Activated CD4-positive, CD25-positive, alpha-beta regulatory T cell treated with anti-CD3 and anti-CD28 coated beads, Interleukin-2, amount 50 U/mL, for 72 hours (primary cell): ENCODE data around the gene STIL.

ENCODE experiments used
- DNase-seq: peaks from one replicate; pipeline ENCODE4 v3.0.0; 2021

The STIL gene

DNA sequence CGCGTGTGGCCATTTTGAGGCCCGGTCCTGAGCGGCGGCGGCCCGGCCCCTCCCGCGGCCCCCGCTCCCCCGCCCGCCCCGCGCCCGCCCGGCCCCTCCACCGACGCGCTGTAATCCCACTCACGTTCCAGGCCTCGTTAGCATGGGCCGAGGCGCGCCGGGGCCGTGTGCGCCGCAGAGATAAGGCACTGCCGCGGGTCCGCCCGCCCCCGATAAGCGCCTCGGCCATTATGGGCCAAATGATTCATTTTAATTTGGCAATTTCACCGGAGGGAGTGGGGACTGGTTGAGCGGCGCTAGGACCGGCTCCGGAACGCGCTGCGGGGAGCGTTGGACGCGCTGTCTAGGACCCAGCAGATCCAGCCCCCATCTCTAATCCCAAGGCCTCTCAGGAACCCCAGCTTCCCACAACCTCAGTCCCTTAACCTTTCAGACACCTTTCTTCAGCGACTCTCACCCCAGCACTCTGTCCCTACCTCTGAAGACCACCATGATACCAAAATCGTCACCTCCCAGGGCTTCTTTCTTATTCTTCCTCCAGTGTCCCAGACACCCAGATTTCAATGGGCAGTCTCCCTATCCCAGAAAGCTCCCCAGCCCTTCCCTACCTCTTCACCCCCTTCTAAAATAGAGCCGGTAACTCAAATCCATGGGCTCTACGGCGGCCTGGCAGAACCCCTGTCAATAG is 81.6 kb downstream of the STIL start, which contains the start of gene TAL1:
Gene TAL1, minus strand, starts transcription at position 39 of the 688 bp plus-strand sequence. CDS start 6,337 bp downstream, outside the sequence.
- no peak for DNase-seq

DNA sequence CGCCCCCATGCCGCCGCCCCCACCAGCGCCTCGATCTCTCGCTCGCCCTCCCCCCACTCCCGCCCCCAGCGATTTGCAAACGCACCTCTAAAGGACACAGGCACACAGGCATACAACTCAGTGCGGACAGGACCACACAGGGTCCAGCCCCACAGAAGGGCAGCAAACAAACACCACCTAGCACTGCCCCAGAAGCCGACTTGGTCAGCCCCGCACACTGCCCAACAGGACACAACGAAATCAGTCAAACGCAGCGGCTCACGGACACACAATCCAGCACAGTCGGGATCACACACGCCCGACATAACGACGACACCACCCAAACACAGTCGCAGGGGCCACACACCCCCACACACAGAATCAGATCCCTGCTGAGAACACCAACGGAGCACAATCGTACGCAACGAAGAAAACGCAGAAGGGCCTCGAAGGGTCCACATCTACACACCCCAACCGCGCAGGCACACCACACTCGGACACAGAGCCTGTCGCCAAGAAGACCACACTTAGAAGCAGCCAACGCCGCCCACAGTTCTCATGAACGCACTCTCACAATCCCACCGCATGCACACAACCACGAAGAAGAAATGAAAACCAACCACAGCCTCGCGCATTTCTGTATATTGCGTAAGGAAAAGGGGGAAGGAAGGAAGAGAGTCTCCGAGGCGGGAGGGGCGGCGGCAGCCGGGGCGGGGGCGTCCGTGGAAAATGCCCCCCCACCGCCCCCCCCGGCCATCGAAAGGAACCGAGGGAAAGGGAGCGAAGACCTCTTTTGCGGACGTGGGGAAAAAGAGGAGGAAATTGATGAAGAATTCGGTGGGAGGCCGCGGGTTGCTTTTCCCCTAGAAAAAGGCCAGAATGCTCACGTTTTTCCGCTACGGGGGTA is 82.4 kb downstream of the STIL start:
- no peak for DNase-seq

DNA sequence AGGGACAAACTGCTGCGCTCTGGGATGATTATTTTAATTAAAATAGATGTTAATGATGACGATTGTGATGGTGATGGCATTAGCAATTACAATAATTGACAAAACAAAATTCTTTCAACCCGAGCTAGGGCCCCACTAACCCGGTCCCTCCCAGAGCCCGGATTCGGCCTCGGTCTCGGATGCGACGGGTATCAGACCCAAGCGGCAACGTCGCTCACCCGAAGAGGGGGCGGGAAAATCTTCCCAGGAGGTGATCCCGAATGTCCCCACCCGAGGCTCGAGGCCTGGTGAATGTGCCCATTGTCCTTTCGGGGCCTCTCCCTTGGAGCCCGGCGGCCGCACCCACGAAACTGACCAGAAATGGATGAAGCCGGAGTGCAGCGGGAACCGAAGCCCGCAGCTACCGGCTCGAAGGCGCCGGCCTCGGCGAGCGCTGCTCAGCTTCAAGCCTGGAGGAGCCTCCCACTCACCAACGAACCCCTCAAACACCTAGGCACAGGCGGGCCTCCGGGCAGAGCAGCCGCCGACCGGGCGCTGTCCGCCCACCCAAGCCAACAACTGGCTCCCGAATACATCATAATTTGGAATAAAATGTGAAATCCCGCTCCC is 83.2 kb downstream of the STIL start:
- no peak for DNase-seq

DNA sequence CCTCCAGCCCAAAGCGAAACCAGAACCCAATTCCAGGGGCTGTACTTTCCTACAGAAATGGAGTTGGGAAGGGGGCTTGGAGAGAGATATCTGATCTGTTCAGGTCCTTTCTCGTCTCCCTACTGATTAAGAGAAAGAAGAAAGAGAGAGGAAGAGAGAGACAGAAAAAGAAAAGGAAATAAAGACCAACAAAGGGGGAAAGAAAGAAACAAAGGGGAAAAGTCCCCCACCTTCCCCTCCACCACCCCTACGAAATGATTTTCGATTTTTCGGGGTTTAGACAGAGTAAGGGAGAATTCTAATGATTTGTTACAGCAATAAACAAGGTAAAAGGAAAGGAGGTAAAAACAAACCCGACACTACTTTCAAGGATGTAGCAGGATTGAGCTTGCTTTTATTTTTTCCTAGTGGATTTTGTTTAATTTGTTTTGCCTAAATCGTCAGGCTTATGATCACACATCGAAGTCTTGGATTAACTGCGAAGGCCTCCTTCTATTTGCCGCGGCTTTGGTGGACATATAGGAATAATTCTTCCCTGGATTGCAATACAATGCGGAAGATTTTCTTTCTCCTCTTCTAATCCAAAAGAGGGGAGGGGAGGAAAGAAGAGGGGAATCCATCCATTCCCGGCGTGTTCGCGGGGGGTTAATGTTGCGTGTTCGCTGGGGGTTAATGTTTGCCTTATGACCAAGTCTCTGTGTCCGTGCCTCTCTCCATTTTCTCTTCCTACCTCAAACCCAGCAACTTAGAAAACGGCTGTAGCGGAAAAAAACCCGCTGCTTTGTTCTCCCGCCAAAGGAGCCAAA is 83.9 kb downstream of the STIL start:
- DNase-seq = no peak

DNA sequence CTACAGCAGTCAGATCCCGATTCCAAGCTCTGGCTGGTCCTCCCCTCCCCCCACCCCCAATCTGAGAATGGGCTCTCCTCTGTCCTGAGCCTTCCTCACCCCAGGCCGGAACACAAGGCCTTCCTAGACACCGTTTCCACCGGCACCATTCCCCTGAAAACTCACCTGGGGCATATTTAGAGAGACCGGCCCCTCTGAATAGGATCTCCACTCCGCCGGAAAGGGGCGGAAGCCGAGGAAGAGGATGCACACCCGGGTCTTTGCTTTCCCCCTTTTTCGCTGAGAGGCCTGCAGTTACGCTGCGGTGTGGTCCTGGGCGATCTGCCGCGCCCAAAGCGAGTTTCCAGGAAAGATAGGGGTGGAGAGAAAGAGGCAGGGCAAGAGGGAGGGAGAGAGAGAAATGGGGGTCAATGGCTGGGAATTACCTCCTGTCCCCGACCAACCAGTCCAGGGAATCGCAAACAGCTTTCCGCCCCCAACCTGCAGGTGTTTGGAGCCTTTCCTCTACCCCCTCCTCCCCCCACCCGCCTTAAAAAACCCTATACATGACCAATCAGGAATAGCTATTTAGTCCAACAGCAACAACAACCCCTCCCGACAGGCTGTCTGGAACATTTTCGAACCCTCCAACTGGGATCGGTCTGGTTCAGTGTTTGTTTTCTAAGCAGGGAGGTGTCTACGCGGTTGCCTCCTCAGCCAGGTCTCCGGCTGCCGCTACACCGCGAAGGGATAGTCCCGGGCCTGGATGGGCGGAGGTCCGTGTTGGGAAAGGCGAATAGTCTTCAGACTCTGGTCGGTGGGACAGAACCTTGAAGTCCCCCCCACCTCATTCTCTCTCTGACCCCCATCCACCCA is 84.7 kb downstream of the STIL start:
- no peak for DNase-seq

DNA sequence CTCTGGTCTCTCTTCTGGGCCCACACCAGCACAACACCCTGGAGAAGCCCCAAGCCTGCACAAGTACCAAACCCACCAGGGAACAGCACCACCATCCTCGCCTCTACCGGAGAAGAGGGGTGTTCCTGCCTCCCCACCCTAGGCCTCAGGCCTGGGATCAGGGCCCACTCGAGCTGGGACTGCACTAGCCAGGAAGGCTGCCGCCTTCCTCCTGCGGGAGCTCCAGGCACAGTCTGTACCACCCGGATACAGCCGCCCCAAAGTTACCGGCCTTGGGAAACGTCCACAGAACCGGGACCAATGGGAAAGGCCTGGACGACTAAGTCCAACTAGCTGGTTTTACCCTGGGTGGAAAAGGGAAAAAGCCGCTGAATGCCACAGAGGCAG is 85.3 kb downstream of the STIL start:
- no peak for DNase-seq

DNA sequence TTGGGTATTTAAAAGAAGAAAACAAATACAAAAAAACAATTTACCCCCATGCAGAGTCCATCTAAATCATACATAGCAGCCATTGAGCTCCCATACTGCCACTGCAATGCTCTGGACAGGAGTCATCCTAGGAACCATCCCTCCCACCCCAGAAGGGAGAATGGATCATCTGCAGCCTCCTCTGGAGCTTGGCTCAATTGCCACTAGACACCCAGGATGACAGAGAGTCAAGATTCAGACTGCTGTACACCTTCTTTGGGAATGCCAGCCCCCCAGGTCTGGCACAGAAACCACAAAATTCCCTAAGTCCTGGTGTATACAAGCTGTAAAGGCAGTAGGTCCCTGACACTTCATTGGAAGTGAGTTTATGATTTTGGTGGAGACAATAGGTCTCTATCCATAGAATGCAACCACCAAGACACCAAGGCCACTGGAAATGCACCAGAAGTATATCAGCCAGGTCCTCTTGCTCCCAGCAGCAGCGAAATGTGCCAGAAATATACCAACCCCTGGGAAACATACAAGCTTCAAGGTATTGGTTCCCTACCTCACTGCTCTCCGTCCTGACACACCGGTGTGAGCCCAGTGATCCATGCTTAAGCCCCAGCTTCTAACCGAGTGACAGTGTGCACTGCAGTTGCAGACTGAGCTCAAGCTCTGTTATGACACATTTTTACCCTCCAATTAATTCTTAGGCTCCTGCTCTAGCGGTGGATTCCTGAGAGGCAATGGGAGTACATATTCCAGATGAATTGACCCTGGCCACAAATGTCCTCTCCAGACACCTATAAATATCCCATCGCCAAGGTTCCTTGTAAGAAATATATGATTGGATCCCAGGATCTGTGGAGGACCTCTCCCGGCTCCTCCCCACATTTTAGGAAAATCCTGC is 86.4 kb downstream of the STIL start:
- DNase-seq = no peak

DNA sequence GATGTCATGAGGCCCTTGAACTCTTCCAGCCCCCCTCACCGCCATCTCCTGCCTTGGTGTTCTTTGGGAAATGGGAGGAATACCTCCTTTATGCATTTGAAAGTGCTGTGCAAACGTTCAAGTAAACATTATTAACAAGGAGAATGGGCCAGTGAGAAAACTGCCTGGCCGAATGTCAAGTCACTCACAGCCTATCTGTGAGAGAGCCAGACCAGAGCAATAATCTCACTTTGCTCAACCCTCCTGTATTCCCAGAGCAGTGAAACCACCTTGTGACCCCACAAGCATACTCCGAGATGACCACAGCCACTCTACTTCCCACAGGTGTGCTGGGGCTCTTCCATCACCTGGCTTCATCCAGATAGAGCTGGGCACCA is 87.1 kb downstream of the STIL start:
- no peak for DNase-seq

DNA sequence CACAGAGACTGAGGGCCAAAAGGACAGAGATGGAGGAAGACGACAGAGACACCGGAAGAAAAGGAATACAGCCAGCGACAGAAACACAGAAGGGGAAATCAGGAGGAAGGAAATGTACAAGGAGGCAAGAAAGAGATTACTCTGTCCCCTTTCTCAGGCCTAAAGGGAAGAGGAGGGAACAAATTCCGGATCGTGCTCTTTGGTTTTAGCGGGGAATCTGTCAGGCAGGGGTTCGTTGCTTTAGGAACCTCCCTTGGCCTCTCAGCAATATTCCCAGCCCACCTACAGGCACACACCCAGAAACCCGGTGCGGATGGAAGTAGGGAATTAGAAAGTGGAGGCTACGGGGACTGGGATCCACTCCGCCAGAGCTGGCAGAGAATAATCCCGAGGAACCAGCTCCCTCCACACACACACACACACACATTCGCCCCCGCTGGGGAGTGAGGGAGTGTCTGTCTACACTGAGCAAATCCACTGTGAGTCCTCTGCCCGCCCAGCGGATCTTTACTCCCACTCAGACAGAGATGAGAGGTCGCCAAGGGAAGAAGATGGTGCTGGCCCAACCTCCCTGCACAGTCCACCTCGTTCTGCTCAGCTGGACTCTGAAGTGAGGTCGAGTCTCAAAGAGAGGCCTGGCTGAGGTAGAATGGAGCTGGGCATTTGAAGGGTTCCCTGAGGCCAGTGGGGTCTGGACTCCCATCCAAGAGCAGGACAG is 87.7 kb downstream of the STIL start:
- no peak for DNase-seq

DNA sequence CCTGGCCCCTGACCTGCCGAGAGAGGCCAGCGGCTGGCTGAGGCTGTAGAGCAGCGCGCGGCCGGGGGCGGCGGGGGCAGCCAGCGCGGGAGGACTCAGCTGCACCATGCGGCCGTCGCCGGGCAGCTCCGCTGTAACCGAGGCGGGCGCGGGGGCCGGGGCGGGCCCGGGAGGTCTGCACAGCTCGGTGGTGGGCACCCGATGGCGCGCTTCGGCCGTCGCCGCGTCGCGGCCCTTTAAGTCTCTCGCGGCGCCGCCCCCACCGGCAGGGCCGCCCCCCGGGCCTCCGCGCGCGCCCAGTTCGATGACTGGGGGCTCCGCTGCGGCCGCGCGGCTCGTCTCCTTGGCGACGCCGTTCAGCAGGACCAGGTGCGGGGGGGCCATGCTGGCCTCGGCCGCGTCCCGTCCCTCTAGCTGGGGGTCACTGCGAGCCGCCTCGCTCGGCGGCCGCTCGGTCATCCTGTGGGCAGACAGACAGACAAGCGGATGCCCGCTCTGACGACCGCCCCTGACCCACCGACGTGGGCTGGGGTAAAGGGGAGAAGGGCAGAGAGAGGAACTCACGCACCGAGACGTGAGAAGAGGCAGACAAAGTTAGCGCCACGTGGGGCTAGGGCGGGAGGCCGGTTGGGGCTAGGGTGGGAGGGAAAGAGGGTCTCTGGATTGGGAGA is 88.4 kb downstream of the STIL start:
- no peak for DNase-seq

DNA sequence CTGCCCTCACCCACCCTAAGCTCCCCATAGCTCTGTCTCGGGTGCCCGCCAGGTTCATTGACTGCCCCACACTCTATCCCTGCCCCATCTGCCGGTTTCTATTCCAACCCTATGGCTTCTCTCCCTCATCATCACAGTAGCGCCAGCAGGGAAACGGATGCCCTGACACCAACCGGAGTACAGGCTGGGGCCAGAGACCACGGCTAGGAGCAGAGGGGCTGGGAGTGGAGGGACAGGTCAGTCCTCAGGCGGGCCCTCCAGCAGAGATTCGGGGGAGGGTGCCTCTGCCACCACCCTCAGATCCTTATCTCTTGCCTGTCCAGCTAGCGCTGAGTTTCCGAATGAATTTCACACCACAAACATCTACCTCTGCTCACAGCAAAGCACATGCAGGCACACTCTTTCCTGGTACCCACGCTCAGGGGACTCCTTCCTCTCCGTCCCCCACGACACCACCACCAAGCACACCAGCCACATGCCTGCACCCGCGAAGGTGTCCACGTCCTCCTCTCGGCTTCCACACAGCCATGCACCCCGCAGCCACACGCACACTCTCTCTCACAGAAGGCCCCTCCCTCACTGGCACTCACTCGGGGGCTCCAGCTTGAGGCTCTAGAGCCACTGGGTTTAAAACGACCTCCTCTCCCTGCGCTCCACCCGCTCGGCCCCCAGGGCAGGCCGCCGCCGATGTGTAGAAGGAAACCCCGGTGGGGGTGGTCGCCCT is 89.1 kb downstream of the STIL start:
- DNase-seq = no peak

DNA sequence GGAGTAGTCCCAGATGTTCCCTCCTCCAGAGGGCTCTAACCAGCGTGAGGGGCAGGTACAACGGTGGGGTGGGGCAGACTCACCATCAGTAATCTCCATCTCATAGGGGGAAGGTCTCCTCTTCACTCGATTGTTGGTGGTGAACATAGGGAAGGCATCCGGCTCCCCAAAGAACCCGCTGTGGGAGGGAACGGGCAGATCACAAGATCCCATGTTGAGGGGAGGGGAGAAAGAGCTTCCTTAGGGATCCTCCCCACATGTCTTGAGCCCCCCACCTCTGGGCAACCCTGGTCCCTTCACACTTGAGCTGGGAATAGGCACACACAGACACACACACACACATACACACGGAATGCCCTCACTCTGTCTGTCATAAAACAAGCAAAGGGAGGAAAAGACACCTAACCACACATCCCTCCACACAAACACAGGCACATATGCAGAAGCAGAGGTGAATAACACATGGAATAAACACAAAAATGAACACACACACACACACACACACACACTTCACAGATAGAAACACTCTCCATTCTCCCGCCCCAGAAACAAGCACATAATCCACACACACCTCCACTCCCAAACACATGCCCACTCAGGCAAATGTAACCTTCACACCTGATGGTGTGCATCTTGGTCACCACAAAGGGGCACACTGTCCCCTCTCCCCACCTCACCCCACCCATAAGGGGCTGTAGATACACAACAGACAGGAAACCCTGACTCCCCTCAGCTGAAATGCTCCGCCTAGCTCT is 89.8 kb downstream of the STIL start:
- DNase-seq = no peak

DNA sequence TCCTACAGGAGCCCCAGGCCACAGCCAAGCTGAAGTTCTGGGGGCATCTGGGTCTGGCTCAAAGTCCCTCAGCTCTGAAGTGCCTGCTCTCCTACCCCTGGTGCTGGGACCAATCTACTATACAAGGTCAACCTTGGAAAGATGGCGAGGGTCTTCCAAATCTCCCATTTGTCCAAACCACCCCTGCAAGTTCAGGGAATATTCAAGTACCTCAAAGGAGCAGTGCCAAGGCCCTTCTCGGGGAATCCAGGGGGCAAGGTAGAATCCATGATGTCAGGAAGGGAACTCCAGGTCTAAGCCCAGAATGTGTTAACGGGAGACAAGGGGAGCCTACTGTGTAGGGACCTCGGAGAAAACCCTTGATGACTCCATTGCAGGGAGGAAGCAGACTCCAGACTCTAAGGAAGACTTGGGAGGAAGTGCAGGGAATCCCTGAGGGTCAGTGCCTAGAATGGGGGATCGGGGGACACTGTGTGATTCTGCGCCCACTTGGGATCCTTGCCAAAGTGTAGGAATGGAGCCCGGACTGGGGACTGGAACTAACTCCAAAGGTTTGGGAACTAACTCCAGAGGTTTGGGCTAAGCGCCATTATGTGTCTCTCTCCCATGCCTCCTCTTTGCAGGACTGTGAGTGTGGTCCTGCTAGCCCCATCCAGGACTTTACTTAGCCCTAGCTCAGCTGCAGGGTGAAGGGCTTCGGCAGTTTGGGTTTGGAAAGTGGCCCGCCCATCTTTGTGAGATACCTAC is 90.6 kb downstream of the STIL start:
- DNase-seq = no peak

DNA sequence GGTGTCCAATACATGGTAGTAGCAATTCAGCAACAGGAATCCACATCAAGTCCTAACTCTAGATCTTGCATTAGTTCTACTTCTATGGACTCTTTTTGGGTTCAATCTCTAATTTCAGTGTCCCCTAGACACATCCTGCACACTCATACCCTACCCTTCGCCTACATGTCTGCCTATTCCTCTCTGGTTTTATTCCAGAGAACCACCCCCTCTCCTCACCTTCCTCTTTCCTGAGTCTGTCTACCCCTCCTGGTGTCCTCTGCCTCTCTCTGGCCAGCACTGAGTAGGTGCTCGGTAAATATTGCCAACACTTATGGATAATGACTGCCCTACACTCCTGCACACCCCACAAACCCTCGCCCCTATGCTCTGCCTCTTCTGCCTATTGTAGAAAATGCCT is 91.5 kb downstream of the STIL start:
- no peak for DNase-seq

DNA sequence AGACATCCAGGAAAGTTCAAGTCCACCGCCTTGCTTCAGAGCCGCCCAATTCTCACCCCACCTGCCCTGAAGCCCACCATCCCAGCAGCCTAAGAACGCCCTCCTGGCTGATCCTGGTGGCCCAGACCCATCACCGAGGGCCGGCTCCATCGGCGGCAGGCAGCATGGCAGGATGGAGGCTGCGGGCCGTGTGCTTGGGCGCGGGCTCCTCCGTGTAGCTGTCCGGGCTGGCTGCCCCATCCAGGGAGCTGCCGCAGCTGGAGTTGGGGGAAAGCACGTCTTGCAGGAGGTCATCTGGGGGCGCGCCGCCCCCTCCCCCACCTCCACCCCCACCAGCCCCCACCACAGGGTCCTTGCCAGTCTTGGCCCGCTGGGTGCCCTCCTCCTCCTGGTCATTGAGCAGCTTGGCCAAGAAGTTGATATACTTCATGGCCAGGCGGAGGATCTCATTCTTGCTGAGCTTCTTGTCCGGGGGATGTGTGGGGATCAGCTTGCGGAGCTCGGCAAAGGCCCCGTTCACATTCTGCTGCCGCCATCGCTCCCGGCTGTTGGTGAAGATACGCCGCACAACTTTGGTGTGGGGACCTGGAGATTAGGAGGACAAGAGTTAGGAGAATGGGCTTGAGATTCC is 94.2 kb downstream of the STIL start:
- DNase-seq = no peak

DNA sequence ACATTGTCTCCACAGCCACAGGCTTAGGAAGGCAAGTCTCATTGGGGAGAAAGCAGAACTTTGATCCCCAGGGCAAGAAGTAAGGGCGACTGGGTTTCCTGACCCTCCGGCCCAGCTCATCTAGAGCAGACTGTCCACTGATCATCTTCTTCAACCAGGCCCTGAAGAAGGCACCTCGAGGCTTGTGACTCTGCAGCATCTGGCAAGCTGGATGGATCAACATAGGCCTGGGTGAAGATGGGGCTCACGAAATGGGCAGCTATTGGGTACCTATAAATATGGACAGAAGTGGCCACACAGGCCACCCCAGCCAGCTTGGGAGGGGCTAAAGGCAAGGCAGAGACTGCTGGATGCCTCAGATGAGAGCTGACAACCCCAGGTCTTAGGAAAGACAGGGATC is 94.9 kb downstream of the STIL start:
- no peak for DNase-seq
